Activated T-helper 2 cell treated with anti-CD3 and anti-CD28 coated beads, Interferon-gamma antibody, Interleukin-2, Interleukin-4, amounts not matched to agents 10 μg/mL and 5 μg/mL and 100 μg/mL, durations not matched to agents 14 hours and 24 hours and 36 hours (primary cell): ENCODE data around the gene TAX1BP3. TPM values are rescaled to one million over a fixed set of nuclear protein-coding genes. Genes with fewer than 3 reads are reported as not detected.

Experiments
- DNase-seq: peaks from one replicate; pipeline ENCODE4 v3.0.0; 2021; ENCODE audit warnings: low spot score
- H3K27ac Mint-ChIP-seq: one replicate; pipeline ENCODE4 v1.8.0; 2021; ENCODE audit warnings: mixed read lengths
- H3K27me3 Mint-ChIP-seq: one replicate; pipeline ENCODE4 v1.8.0; 2021; ENCODE audit warnings: low read depth, mixed read lengths
- H3K36me3 Mint-ChIP-seq: one replicate; pipeline ENCODE4 v1.8.0; 2021; ENCODE audit warnings: low read depth, mixed read lengths
- H3K4me1 Mint-ChIP-seq: one replicate; pipeline ENCODE4 v1.8.0; 2021; ENCODE audit warnings: low read depth, mixed read lengths
- H3K4me3 Mint-ChIP-seq: one replicate; pipeline ENCODE4 v1.8.0; 2021; ENCODE audit warnings: low read depth, mild to moderate bottlenecking, moderate library complexity, mixed read lengths
- H3K9me3 Mint-ChIP-seq: one replicate; pipeline ENCODE4 v1.8.0; 2021; ENCODE audit warnings: mixed read lengths
- intact Hi-C: fragments of 100-400 bp; cut with micrococcal nuclease; formaldehyde crosslinking; loops from one replicate; pipeline ENCODE4 v1.15.1; 2023
- total RNA-seq: library from RNA; stranded (reverse); gene quantifications from 2 replicates; pipeline ENCODE4 v1.2.3, GENCODE V29; 2022

The TAX1BP3 gene
- total RNA-seq, 1 donor from 2014 or later = 40.9 TPM

GRCh38 chr17:3663102-3664011 is 5.0 kb downstream of the TAX1BP3 start:
- intact Hi-C loops = no loop called here

DNA sequence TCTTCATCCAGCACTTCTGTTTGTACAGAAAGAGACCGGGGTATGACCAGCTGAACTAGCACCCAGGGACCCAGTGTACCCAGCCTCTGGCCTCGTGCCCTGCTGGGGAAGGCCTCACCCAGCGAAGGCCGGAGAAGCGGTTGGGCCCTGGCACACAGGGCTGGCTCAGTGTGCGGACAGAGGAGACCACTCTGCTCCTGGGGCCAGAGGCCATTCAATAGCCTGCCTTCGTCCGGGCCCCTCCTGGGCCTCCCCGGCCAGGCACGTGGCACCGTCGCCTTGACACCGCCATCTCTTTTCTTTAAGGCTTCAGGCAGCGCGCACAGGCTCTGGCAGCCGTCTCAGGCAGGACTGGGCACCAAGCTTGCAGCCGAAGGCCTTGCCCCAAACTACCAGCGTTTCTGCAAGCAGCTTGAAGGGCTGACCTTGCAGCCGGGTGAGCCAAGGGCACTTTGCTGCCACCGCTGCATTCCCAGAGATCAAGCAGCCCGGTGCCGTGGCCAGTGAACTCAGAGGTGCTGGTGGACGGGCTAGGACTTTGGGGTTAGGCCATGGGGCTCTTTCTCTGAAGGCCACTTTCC is 8.0 kb downstream of the TAX1BP3 start:
- no peaks in the 10 kb centered on the region for H3K27me3 Mint-ChIP-seq
- no peak overlapping the region for H3K27ac Mint-ChIP-seq
- H3K4me1 Mint-ChIP-seq = peaks cover 2% of the 10 kb centered on the region
- no peaks in the 10 kb centered on the region for H3K9me3 Mint-ChIP-seq
- intact Hi-C loops = no loop called here
- H3K36me3 Mint-ChIP-seq = peaks cover 13% of the 10 kb centered on the region
- DNase-seq = no peak
- H3K4me3 Mint-ChIP-seq = no peak overlapping the region

More at GRCh38 chr17:3663102-3664011, 5.0 kb downstream of the TAX1BP3 start:
- Mint-ChIP-seq H3K9me3 (no peaks in the 10 kb centered on the region), H3K36me3 (peaks cover 3% of the 10 kb centered on the region), H3K27me3 (no peaks in the 10 kb centered on the region), H3K4me1 (peaks cover 11% of the 10 kb centered on the region), H3K27ac (no peak overlapping the region), H3K4me3 (no peak overlapping the region)
- DNase-seq = no peak

- Mint-ChIP-seq H3K4me1 (no peaks in the 10 kb centered on the region), H3K9me3 (no peaks in the 10 kb centered on the region), H3K27ac (no peak overlapping the region), H3K4me3 (no peak overlapping the region), H3K27me3 (no peaks in the 10 kb centered on the region), H3K36me3 (peaks cover 13% of the 10 kb centered on the region)
- DNase-seq = no peak
- intact Hi-C loops = no loop called here
Measured at GRCh38 chr17:3659541-3660111, 8.8 kb downstream of the TAX1BP3 start.

DNA sequence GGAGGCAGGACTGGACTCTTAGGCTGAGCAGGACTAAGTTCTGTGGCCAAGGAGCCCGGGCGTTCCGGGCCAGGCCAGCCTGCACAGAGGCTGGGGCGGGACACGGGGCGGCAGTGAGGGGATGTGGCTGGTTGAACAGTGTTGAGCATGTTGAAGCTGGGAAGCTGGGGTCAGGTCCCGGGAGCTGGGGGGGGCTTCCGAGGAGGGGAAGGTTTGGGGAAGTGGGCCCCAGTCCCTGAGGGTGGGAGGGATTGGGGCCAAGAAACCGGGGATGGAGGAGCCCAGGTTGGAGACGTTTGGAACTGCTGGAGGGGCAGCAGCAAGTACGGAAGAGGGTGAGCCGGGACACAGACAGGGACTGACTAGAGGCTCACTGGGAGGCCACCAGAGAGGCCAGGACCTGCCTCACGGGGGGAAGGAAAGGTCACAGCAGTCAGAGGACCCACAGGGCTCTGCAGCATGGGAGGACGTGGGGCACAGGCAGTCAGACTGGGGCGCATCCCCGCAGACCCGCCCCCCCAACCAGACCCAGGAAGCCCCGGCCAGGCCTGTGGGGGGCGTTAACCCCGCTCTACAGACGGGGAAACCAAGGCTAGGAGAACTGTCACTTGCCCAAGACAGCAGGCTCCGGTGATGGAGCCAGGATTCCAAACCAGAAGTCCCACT is 9.5 kb downstream of the TAX1BP3 start:
- Mint-ChIP-seq H3K4me1 (no peaks in the 10 kb centered on the region), H3K27me3 (no peaks in the 10 kb centered on the region), H3K9me3 (no peaks in the 10 kb centered on the region), H3K4me3 (no peak overlapping the region), H3K27ac (no peak overlapping the region), H3K36me3 (peaks cover 13% of the 10 kb centered on the region)
- intact Hi-C loops = no loop called here
- no peak for DNase-seq

GRCh38 chr17:3657874-3658783 is 10.2 kb downstream of the TAX1BP3 start:
- DNase-seq = no peak
- H3K9me3 Mint-ChIP-seq = no peaks in the 10 kb centered on the region
- H3K4me3 Mint-ChIP-seq = no peak overlapping the region
- peaks cover 14% of the 10 kb centered on the region for H3K36me3 Mint-ChIP-seq
- H3K27ac Mint-ChIP-seq = no peak overlapping the region
- no peaks in the 10 kb centered on the region for H3K27me3 Mint-ChIP-seq
- H3K4me1 Mint-ChIP-seq = no peaks in the 10 kb centered on the region
- intact Hi-C loops = no loop called here

DNA sequence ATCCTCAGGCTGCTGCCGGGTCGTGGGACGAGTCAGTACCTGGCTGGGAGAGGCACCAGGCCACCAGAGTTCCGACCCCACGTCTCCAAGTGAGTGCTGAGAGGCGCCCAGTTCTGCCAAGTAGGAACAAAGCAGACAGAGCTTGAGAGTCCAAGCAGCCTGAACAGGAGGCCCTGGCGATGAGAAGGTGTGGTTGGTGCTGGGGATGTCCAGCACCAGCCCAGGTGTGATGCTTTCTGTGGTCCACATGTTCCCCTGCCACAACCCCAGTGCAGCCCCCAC is 10.8 kb downstream of the TAX1BP3 start:
- Mint-ChIP-seq H3K4me1 (no peaks in the 10 kb centered on the region), H3K27me3 (no peaks in the 10 kb centered on the region), H3K9me3 (no peaks in the 10 kb centered on the region), H3K36me3 (peaks cover 18% of the 10 kb centered on the region), H3K4me3 (no peak overlapping the region), H3K27ac (no peak overlapping the region)
- DNase-seq = no peak
- intact Hi-C loops = no loop called here

DNA sequence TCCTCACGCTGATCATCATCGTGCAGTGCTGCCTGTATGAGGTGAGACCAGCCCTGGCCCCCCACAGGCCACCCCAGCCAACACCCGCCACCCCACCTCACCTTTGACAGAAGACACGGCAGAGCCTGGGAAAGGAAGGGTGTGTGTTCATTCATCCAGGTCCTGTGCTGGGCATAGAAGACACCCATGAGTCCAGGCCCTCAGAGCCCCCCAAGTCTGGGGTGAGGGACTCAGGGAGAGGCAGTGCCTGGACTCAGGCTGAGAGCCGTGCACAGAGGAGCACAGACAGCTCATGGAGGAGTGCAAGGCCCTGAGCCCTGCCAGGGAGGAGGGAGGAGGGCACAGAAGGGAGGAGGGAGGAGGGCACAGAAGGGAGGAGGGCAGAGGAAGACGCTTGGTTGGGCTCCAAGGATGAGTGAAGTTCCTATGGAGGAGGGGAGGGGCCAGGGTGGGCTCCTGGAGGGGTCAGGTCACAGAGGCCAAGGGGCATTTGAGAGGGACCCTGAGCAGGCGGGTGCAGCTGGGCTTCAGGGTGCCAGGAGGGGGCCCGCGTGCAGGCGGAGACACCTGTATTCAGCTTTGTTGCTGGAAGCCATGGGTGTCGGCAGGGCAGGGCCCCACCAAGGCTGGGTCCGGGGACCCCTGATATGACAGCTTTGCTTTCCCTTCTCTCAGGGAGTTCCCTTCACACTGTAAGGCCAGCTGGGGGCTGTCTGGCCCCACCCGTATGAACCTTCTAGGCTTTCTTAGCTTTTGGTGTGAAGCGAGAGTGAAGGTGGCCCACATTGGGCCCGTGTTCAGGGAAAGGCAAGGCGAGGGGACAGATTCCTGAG is 11.4 kb downstream of the TAX1BP3 start:
- no peak for DNase-seq
- H3K9me3 Mint-ChIP-seq = no peaks in the 10 kb centered on the region
- H3K4me1 Mint-ChIP-seq = no peaks in the 10 kb centered on the region
- H3K27me3 Mint-ChIP-seq = no peaks in the 10 kb centered on the region
- no peak overlapping the region for H3K4me3 Mint-ChIP-seq
- no peak overlapping the region for H3K27ac Mint-ChIP-seq
- intact Hi-C loops = no loop called here
- H3K36me3 Mint-ChIP-seq = peaks cover 23% of the 10 kb centered on the region

GRCh38 chr17:3656353-3656752 is 12.0 kb downstream of the TAX1BP3 start:
- Mint-ChIP-seq H3K27ac (no peak overlapping the region), H3K9me3 (no peaks in the 10 kb centered on the region), H3K36me3 (peaks cover 23% of the 10 kb centered on the region), H3K4me1 (no peaks in the 10 kb centered on the region), H3K27me3 (no peaks in the 10 kb centered on the region), H3K4me3 (no peak overlapping the region)
- intact Hi-C loops = no loop called here
- DNase-seq = no peak

- Mint-ChIP-seq H3K9me3 (no peaks in the 10 kb centered on the region), H3K27me3 (no peaks in the 10 kb centered on the region), H3K27ac (no peak overlapping the region), H3K36me3 (peaks cover 23% of the 10 kb centered on the region), H3K4me1 (no peaks in the 10 kb centered on the region), H3K4me3 (no peak overlapping the region)
- DNase-seq = no peak
- intact Hi-C loops = no loop called here
Measured at GRCh38 chr17:3655766-3656165, 12.6 kb downstream of the TAX1BP3 start.

DNA sequence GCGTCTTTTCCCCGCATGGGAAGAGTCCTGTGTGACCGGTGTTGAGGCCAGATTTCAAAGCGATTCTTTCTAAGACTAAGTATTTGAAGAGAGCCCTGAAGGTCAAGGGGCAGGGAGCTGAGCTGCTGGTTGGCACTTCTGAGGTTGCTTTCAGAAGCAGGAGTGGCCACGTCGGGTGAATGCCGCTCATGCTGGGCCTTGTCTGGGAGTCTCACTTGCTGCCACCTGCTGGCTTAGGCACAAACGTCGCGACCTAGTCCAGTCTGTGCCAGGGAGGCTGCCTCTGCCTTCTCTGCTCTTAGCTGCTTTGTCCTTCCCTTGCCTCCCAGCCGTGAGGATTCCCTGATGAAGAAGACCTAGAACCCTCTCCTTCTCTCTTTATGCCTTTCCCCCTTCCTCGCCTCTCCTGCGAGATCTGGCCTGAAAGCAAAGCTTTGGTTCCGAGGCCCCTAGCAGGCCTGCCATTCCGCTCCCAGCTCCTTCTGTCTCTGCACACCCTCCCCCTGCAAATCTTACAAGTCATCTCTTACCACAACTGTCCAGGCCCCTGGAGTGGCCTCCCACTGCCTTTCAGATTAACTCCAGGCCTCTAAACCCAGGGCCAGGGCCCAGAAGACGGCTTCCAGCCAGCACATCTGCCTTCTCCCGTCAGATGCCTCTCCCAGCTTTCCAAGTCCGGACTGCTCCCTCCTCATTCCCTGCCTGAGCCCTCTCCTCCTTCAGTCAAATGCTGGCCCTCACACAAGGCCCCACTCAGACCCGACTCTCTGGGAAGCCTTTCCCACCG is 20.4 kb downstream of the TAX1BP3 start:
- Mint-ChIP-seq H3K4me3 (no peak overlapping the region), H3K9me3 (no peaks in the 10 kb centered on the region), H3K27ac (peak overlapping the region; percentile 35), H3K36me3 (peaks cover 66% of the 10 kb centered on the region), H3K4me1 (peaks cover 17% of the 10 kb centered on the region), H3K27me3 (no peaks in the 10 kb centered on the region)
- DNase-seq = peak; percentile 36
- intact Hi-C loops = loop anchor here (1.0 to 10.0 kb wide), 2 partner anchors 46 to 853 kb away; partner anchors contain the start of gene RAP1GAP2

- DNase-seq = no peak
- H3K36me3 Mint-ChIP-seq = peaks cover 66% of the 10 kb centered on the region
- no peak overlapping the region for H3K27ac Mint-ChIP-seq
- H3K4me3 Mint-ChIP-seq = no peak overlapping the region
- H3K27me3 Mint-ChIP-seq = no peaks in the 10 kb centered on the region
- H3K4me1 Mint-ChIP-seq = peaks cover 21% of the 10 kb centered on the region
- H3K9me3 Mint-ChIP-seq = no peaks in the 10 kb centered on the region
- intact Hi-C loops = loop anchor here (1.0 to 10.0 kb wide), 2 partner anchors 45 to 852 kb away; partner anchors contain the start of gene RAP1GAP2
Measured at GRCh38 chr17:3647251-3647650, 21.1 kb downstream of the TAX1BP3 start.
